GM19193 (cell line): ENCODE measurements around the gene KLF16.

Source experiments
- POLR2A ChIP-seq: IDR thresholded peaks from 4 replicates; pipeline ENCODE4 v1.6.1; 2011; ENCODE audit not compliant: insufficient read depth, insufficient read length; ENCODE audit errors: extremely low read depth

The KLF16 gene

GRCh38 chr19:1893791-1894190, 30.4 kb upstream of the KLF16 start:
- no peak for TF ChIP-seq POLR2A

GRCh38 chr19:1889907-1890306, 26.5 kb upstream of the KLF16 start:
- no peak for TF ChIP-seq POLR2A

- no peak for TF ChIP-seq POLR2A
Observed at GRCh38 chr19:1888385-1888784, 25.0 kb upstream of the KLF16 start.

- peak; percentile 56 for TF ChIP-seq POLR2A
Observed at GRCh38 chr19:1885398-1886119, 22.2 kb upstream of the KLF16 start, which contains the start of gene ABHD17A. TSS of gene ABHD17A (minus strand) at chr19:1885496. CDS start at chr19:1881566, 3,930 bp downstream.

GRCh38 chr19:1884719-1885334, 21.4 kb upstream of the KLF16 start:
- no peak for TF ChIP-seq POLR2A

- no peak for TF ChIP-seq POLR2A
Observed at GRCh38 chr19:1884291-1884718, 20.9 kb upstream of the KLF16 start.

- no peak for TF ChIP-seq POLR2A
Observed at GRCh38 chr19:1883784-1884183, 20.4 kb upstream of the KLF16 start.

- no peak for TF ChIP-seq POLR2A
Observed at GRCh38 chr19:1882786-1883692, 19.7 kb upstream of the KLF16 start.

- no peak for TF ChIP-seq POLR2A
Observed at GRCh38 chr19:1882089-1882785, 18.9 kb upstream of the KLF16 start.

- no peak for TF ChIP-seq POLR2A
Observed at GRCh38 chr19:1880611-1881392, 17.4 kb upstream of the KLF16 start.

- TF ChIP-seq POLR2A: peak; percentile 92
Observed at GRCh38 chr19:1875646-1876495, 12.5 kb upstream of the KLF16 start.

GRCh38 chr19:1874554-1875185, 11.3 kb upstream of the KLF16 start:
- TF ChIP-seq POLR2A: no peak
